ENCODE data around the gene KLHL12.

- TF ChIP-seq, protein P1, sequence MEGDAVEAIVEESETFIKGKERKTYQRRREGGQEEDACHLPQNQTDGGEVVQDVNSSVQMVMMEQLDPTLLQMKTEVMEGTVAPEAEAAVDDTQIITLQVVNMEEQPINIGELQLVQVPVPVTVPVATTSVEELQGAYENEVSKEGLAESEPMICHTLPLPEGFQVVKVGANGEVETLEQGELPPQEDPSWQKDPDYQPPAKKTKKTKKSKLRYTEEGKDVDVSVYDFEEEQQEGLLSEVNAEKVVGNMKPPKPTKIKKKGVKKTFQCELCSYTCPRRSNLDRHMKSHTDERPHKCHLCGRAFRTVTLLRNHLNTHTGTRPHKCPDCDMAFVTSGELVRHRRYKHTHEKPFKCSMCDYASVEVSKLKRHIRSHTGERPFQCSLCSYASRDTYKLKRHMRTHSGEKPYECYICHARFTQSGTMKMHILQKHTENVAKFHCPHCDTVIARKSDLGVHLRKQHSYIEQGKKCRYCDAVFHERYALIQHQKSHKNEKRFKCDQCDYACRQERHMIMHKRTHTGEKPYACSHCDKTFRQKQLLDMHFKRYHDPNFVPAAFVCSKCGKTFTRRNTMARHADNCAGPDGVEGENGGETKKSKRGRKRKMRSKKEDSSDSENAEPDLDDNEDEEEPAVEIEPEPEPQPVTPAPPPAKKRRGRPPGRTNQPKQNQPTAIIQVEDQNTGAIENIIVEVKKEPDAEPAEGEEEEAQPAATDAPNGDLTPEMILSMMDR (conservative IDR thresholded peaks at IDR 0.05; ENCODE audit: low read depth, low read length) = no peak
- TF ChIP-seq EZH2 (IDR thresholded peaks at IDR 0.05; ENCODE audit: borderline replicate concordance, low read depth, low read length, poor library complexity, severe bottlenecking) = no peak
Measured at GRCh38 chr1:202964791-202965410, 37.9 kb upstream of the KLHL12 start.
